Stimulated activated CD4-positive, alpha-beta T cell treated with anti-CD3 and anti-CD28 coated beads, Interleukin-12 subunit alpha, Interleukin-12 subunit beta, amount 100 ng/mL, for 48 hours (primary cell): ENCODE measurements around the gene ANAPC16.
"Not testable (repeated sequence)": the region's sequence is repeated elsewhere in the genome, so short reads cannot be mapped to it uniquely, and the experiment has no call there.

Experiments used
- DNase-seq, 3 donors: peaks; one replicate each; pipeline ENCODE4 v3.0.0-alpha.2; 2020; ENCODE audit warnings: low read depth in 2 of 3, low spot score in 1 of 3

ANAPC16 gene

DNA sequence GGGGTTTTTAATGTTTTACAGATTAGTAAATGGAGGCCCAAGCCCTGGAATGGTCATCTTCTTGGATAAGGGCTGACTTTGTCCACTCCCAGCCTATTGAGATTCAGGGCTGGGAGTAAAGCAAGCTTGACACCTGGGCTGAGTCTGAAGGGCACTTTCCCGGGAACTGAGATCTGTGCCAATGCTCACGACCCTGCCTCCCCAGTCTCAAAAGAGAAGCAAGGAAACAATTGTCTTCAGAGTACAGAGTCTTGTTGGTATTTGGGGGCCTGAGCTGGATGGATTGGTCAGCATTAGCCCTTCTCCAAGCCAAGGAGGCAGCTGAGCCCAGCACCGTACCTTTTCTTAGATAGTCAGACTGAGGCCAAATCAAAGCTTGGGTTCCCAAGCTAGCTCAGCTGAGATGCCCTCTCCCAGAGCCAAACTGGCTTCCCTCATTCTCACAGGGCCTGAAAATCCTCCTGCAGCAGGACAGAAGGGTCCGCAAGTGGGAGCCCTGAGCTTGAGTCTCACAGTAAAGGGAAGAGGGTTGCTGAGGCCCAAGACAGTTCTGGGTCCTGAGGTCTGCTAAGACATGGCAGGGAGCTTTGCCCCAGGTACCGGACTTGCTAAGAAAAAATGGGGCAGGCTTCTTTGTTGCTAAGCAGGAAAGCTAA is 61.7 kb downstream of the ANAPC16 start:
- no peak for DNase-seq

DNA sequence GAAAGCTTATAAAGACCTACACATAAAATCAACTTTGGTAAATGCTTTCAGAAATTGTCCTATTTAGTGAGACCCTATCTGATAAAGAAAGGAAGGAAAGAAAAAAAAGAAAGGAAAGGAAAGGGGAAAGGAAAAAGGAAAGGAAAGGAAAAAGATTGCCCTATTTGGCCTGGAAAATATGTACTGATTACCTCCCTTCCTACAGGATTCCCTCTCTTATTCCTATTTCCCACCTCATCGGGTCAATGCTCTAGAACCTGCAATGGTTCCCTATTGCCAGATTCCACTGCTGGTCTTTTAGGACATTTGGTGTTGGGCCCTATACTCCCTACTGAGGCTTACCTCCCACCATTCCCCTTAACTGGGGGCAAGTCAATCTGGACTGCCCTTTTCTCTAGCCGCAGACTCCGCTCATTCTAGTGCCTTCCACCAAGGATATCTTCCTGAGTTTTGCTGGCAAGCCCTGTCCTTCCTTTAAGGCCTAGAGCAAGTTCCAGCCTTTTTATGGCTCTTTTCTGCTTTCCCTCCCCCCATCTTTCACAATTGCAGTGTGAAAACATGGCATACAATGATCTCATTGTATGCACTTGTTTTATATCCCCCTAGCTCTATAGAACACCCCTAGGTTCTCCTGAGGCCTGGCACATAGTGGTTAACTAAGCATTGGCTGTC is 62.3 kb downstream of the ANAPC16 start:
- no peak for DNase-seq

DNA sequence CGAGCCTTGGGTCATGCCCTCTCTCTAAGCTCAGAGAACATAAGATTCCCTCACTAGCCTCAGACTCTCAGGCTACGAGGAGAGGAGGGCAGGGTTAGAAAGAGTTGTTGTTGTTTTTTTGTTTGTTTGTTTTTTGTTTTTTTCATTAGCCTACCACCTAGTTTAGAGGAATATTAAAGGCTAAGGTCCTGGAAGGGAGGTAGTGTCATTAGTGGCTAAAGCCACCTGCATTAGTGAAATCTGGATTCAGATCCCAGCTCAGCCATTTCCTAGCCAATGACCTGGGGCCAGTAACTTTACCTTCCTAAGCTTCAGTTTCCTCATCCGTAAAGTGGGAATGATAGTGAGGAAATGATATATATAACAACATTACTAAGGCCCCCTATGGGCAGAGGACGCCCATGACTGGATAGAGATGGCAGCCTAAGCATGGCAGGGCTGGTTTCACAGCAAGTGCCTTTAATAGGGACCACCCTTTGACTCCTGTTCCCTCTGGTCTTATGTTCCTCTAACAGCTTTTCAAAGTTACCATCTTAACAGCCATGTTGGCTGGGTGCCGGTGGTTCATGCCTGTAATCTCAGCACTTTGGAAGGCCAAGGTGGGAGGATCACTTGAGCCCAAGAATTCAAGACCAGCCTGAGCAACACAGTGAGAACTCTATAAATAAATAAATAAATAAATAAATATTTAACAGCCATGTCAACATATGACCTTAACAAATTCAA is 63.0 kb downstream of the ANAPC16 start:
- no peak for DNase-seq

DNA sequence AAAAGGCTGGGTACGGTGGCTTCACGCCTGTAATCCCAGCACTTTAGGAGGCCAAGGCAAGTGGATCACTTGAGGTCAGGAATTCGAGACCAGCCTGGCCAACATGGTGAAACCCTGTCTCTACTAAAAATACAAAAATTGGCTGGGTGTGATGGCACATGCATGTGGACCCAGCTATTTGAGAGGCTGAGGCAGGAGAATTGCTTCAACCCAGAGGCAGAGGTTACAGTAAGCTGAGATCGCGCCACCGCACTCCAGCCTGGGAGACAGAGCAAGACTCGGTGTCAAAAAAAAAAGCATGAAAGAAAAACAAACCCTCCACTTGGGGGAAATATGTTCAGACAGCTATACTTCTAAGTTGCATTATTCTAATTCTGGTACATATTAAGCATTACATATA is 63.8 kb downstream of the ANAPC16 start:
- DNase-seq: not testable (repeated sequence)

DNA sequence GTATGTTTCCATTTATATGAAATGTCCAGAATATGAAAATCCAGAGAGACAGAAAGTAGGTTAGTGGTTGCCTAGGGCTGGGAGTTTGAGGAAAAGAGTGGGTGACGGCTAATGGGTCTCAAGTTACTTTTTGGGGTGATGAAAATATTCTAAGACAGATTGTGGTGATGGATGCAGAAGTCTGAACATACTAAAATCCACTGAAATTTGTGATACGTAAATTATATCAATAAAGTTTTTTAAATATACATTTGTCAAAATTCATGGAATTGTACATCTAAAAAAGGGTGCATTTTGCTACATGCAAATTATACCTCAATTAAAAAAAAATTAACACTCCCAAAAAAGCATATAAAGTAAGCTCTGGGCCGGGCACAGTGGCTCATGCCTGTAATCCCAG is 67.3 kb downstream of the ANAPC16 start:
- DNase-seq: no peak
